Raji (cell line): ENCODE results near the gene TOMM70.
A peak's percentile ranks its signal among the peaks of the same experiment; 100 is the strongest.

ENCODE experiments used
- POLR2A ChIP-seq: IDR thresholded peaks from 2 replicates; pipeline ENCODE4 v1.6.1; 2011; ENCODE audit warnings: low read depth, low read length, control low read depth; ENCODE audit not compliant: insufficient read depth

TOMM70 gene

GRCh38 chr3:100348727-100349126 is 52.2 kb downstream of the TOMM70 start:
- no peak for TF ChIP-seq POLR2A

GRCh38 chr3:100340527-100340926 is 60.4 kb downstream of the TOMM70 start:
- TF ChIP-seq POLR2A: no peak

GRCh38 chr3:100339786-100340185 is 61.1 kb downstream of the TOMM70 start:
- no peak for TF ChIP-seq POLR2A

GRCh38 chr3:100338911-100339310 is 62.0 kb downstream of the TOMM70 start:
- TF ChIP-seq POLR2A: no peak

- TF ChIP-seq POLR2A: peak; percentile 42; the same call in 1 of the 2 replicates
Measured at GRCh38 chr3:100335434-100335833, 65.5 kb downstream of the TOMM70 start.

- peak; percentile 83 for TF ChIP-seq POLR2A
Measured at GRCh38 chr3:100334488-100335351, 66.2 kb downstream of the TOMM70 start, which contains the start of gene NIT2. TSS of gene NIT2 (plus strand) at chr3:100334757. CDS start at chr3:100334792, 35 bp downstream.

- no peak for TF ChIP-seq POLR2A
Measured at GRCh38 chr3:100333970-100334487, 66.9 kb downstream of the TOMM70 start.

GRCh38 chr3:100333051-100333450 is 67.8 kb downstream of the TOMM70 start:
- no peak for TF ChIP-seq POLR2A

GRCh38 chr3:100331660-100332059 is 69.2 kb downstream of the TOMM70 start:
- no peak for TF ChIP-seq POLR2A

GRCh38 chr3:100330651-100331050 is 70.2 kb downstream of the TOMM70 start:
- TF ChIP-seq POLR2A: no peak

- TF ChIP-seq POLR2A: no peak
Measured at GRCh38 chr3:100329800-100330489, 70.9 kb downstream of the TOMM70 start.

- TF ChIP-seq POLR2A: no peak
Measured at GRCh38 chr3:100325827-100326226, 75.1 kb downstream of the TOMM70 start.

- no peak for TF ChIP-seq POLR2A
Measured at GRCh38 chr3:100324044-100324443, 76.8 kb downstream of the TOMM70 start.

- TF ChIP-seq POLR2A: no peak
Measured at GRCh38 chr3:100319951-100320350, 80.9 kb downstream of the TOMM70 start.

- TF ChIP-seq POLR2A: no peak
Measured at GRCh38 chr3:100317912-100318311, 83.0 kb downstream of the TOMM70 start.

- no peak for TF ChIP-seq POLR2A
Measured at GRCh38 chr3:100316641-100317069, 84.2 kb downstream of the TOMM70 start.
